ENCODE measurements around the gene KCND1. TPM values are rescaled to one million over a fixed set of nuclear protein-coding genes. Genes with fewer than 3 reads are reported as not detected.

The KCND1 gene
- polyA plus RNA-seq, 1 donor from 2014 or later: 3.7 TPM

- no peak overlapping the region for H3K4me2 ChIP-seq (ENCODE audit: low read length)
- peaks cover 13% of the 10 kb centered on the region for H3K79me2 ChIP-seq (replicated peaks; ENCODE audit: insufficient read depth, low read length)
- H3F3A ChIP-seq (ENCODE audit: insufficient read depth, low read length, poor library complexity, severe bottlenecking): no peaks in the 10 kb centered on the region
- no peak overlapping the region for H2AFZ ChIP-seq (ENCODE audit: low read depth, low read length)
- no peak for TF ChIP-seq EP300 (conservative IDR thresholded peaks at IDR 0.05; ENCODE audit: poor library complexity, severe bottlenecking)
- no peak for TF ChIP-seq TAF1 (IDR thresholded peaks at IDR 0.05; ENCODE audit: low read depth)
- no peak for TF ChIP-seq SMC3 (conservative IDR thresholded peaks at IDR 0.05; ENCODE audit: poor library complexity)
- no peak for TF ChIP-seq EZH2 (IDR thresholded peaks at IDR 0.05; ENCODE audit: borderline replicate concordance, insufficient read depth, low read length, poor library complexity, severe bottlenecking)
- no peaks in the 10 kb centered on the region for H4K20me1 ChIP-seq (ENCODE audit: insufficient read depth)
- no peak overlapping the region for H3K27ac ChIP-seq (ENCODE audit: low read length)
- H3K4me3 ChIP-seq (ENCODE audit: low read length): peak overlapping the region; percentile 37
- no peaks in the 10 kb centered on the region for H3K36me3 ChIP-seq (ENCODE audit: insufficient read depth, low read length)
- H3K9me2 ChIP-seq (ENCODE audit: insufficient read depth, low read length): no peaks in the 10 kb centered on the region
- H3K9me3 ChIP-seq (ENCODE audit: low read length): no peaks in the 10 kb centered on the region
- no peak overlapping the region for H3K9ac ChIP-seq (ENCODE audit: low read length)
- no peaks in the 10 kb centered on the region for H3K27me3 ChIP-seq (ENCODE audit: insufficient read depth, low read depth, low read length)
Measured at GRCh38 chrX:48998391-48998790, 26.7 kb upstream of the KCND1 start.

DNA sequence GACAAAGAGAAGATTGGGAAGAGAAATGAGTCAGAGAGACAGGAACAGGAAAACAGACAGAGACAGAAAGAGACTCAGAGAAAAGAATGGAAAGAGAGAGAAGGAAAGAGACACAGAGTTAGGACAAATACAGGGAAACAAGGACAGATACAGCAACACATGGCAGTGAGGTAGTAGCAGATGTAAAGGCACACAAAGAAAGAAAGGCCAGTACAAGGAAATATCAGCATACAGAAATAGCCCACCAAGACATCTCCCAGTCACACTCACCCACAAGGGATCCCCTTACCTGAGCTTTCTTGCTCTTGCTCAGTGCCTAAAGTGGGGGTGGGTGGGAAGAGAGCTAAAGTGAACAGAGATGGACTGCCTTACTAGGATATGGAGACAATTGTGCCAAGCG, 26.2 kb upstream of the KCND1 start:
- no peaks in the 10 kb centered on the region for H3F3A ChIP-seq (ENCODE audit: insufficient read depth, low read length, poor library complexity, severe bottlenecking)
- H3K4me3 ChIP-seq (ENCODE audit: low read length): peak overlapping the region; percentile 37
- H2AFZ ChIP-seq (ENCODE audit: low read depth, low read length): no peak overlapping the region
- H3K27ac ChIP-seq (ENCODE audit: low read length): no peak overlapping the region
- H3K9me3 ChIP-seq (ENCODE audit: low read length): no peaks in the 10 kb centered on the region
- no peaks in the 10 kb centered on the region for H3K36me3 ChIP-seq (ENCODE audit: insufficient read depth, low read length)
- H3K79me2 ChIP-seq (replicated peaks; ENCODE audit: insufficient read depth, low read length): peaks cover 13% of the 10 kb centered on the region
- no peak overlapping the region for H3K9ac ChIP-seq (ENCODE audit: low read length)
- H3K4me2 ChIP-seq (ENCODE audit: low read length): no peak overlapping the region
- no peaks in the 10 kb centered on the region for H4K20me1 ChIP-seq (ENCODE audit: insufficient read depth)
- H3K9me2 ChIP-seq (ENCODE audit: insufficient read depth, low read length): no peaks in the 10 kb centered on the region
- no peaks in the 10 kb centered on the region for H3K27me3 ChIP-seq (ENCODE audit: insufficient read depth, low read depth, low read length)
- TF ChIP-seq SMC3 (conservative IDR thresholded peaks at IDR 0.05; ENCODE audit: poor library complexity) (no peak), TAF1 (IDR thresholded peaks at IDR 0.05; ENCODE audit: low read depth) (no peak), CTCF (IDR thresholded peaks at IDR 0.05; ENCODE audit: poor library complexity, severe bottlenecking) (no peak), EZH2 (IDR thresholded peaks at IDR 0.05; ENCODE audit: borderline replicate concordance, insufficient read depth, low read length, poor library complexity, severe bottlenecking) (no peak), POLR2AphosphoS5 (IDR thresholded peaks at IDR 0.05) (no peak), MXI1 (conservative IDR thresholded peaks at IDR 0.05; ENCODE audit: poor library complexity, severe bottlenecking) (no peak), EP300 (conservative IDR thresholded peaks at IDR 0.05; ENCODE audit: poor library complexity, severe bottlenecking) (no peak), RAD21 (conservative IDR thresholded peaks at IDR 0.05) (no peak)
- TF ChIP-seq, protein P1, sequence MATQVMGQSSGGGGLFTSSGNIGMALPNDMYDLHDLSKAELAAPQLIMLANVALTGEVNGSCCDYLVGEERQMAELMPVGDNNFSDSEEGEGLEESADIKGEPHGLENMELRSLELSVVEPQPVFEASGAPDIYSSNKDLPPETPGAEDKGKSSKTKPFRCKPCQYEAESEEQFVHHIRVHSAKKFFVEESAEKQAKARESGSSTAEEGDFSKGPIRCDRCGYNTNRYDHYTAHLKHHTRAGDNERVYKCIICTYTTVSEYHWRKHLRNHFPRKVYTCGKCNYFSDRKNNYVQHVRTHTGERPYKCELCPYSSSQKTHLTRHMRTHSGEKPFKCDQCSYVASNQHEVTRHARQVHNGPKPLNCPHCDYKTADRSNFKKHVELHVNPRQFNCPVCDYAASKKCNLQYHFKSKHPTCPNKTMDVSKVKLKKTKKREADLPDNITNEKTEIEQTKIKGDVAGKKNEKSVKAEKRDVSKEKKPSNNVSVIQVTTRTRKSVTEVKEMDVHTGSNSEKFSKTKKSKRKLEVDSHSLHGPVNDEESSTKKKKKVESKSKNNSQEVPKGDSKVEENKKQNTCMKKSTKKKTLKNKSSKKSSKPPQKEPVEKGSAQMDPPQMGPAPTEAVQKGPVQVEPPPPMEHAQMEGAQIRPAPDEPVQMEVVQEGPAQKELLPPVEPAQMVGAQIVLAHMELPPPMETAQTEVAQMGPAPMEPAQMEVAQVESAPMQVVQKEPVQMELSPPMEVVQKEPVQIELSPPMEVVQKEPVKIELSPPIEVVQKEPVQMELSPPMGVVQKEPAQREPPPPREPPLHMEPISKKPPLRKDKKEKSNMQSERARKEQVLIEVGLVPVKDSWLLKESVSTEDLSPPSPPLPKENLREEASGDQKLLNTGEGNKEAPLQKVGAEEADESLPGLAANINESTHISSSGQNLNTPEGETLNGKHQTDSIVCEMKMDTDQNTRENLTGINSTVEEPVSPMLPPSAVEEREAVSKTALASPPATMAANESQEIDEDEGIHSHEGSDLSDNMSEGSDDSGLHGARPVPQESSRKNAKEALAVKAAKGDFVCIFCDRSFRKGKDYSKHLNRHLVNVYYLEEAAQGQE (IDR thresholded peaks at IDR 0.05; ENCODE audit: borderline replicate concordance): no peak
